Measurements from ENCODE around the gene GJB5. TPM values are rescaled to one million over a fixed set of nuclear protein-coding genes. Genes with fewer than 3 reads are reported as not detected.
A peak's percentile ranks its signal among the peaks of the same experiment; 100 is the strongest.

Gene GJB5
- 0.28 TPM for polyA plus RNA-seq (2012; ENCODE audit: insufficient read length, low read depth)

DNA sequence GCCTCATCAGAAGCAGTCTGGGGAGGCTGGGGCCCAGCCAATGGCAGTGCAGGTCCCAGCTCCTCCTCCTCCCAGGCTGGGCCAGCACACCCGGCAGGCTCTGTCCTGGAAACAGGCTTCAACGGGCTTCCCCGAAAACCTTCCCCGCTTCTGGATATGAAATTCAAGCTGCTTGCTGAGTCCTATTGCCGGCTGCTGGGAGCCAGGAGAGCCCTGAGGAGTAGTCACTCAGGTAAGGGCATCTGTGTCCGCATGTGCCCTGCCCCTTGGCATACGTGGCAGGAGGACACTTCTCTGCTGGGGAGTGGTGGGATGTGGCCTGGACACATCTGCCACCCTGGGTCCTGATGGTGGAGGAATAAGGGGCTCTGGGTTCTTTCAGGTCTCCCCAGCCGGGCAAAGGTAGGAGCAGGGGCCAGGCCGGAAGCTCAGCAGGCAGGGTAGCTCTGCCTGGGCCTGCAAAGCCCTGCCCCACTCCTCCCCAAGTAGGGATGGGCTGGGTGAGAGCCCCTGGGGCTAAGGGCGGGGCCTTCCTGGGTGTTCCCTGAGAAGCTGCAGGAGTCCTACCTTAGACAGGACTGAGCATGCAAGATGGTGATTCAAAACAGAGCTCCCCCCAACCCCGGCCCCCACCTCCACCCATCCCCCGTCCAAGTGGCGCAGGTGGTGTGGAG lies at the start of gene GJB5:
Gene GJB5 (plus strand): TSS at position 84 of the 674 bp plus-strand sequence. CDS start 2,284 bp downstream, outside the sequence.
- no peak for TF ChIP-seq SIN3A (IDR thresholded peaks at IDR 0.05; ENCODE audit: borderline replicate concordance, insufficient read depth, low read length)
- TF ChIP-seq FOXP2 (optimal IDR thresholded peaks at IDR 0.05; ENCODE audit: borderline replicate concordance, extremely low read depth, extremely low read length, insufficient read depth) = no peak
- TF ChIP-seq TAF1 (IDR thresholded peaks at IDR 0.05; ENCODE audit: borderline replicate concordance, insufficient read depth, low read length) = no peak
- no peak for TF ChIP-seq POLR2AphosphoS5 (IDR thresholded peaks at IDR 0.05; ENCODE audit: low read depth, low read length)
- TF ChIP-seq, protein P1, sequence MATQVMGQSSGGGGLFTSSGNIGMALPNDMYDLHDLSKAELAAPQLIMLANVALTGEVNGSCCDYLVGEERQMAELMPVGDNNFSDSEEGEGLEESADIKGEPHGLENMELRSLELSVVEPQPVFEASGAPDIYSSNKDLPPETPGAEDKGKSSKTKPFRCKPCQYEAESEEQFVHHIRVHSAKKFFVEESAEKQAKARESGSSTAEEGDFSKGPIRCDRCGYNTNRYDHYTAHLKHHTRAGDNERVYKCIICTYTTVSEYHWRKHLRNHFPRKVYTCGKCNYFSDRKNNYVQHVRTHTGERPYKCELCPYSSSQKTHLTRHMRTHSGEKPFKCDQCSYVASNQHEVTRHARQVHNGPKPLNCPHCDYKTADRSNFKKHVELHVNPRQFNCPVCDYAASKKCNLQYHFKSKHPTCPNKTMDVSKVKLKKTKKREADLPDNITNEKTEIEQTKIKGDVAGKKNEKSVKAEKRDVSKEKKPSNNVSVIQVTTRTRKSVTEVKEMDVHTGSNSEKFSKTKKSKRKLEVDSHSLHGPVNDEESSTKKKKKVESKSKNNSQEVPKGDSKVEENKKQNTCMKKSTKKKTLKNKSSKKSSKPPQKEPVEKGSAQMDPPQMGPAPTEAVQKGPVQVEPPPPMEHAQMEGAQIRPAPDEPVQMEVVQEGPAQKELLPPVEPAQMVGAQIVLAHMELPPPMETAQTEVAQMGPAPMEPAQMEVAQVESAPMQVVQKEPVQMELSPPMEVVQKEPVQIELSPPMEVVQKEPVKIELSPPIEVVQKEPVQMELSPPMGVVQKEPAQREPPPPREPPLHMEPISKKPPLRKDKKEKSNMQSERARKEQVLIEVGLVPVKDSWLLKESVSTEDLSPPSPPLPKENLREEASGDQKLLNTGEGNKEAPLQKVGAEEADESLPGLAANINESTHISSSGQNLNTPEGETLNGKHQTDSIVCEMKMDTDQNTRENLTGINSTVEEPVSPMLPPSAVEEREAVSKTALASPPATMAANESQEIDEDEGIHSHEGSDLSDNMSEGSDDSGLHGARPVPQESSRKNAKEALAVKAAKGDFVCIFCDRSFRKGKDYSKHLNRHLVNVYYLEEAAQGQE (IDR thresholded peaks at IDR 0.05; ENCODE audit: insufficient read depth in 1 of 2, low read depth in 2 of 2, low read length in 2 of 2) = no peak

GRCh38 chr1:34705077-34705476 lies 49.8 kb upstream of the GJB5 start:
- TF ChIP-seq TAF1 (IDR thresholded peaks at IDR 0.05; ENCODE audit: borderline replicate concordance, insufficient read depth, low read length) = no peak

DNA sequence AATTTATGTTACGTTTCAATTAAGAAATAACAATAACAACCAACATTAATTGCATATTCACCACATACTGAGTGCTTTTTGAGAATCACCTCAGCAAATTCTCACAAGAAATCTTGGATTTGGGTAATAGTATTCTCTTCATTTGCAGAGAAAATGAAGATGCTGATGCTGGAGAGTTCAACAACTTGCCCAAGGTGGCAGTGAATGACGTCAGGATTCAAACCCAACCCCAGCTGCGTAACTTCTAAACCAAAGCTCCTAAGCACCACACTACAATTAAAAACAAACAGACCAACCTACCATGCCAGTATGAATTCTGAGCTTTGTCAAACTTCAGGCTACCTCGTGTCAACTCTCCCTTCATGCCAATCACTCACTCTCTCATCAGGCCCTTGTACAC lies 46.7 kb upstream of the GJB5 start:
- TF ChIP-seq SIN3A (IDR thresholded peaks at IDR 0.05; ENCODE audit: borderline replicate concordance, insufficient read depth, low read length) = no peak
- no peak for TF ChIP-seq POLR2AphosphoS5 (IDR thresholded peaks at IDR 0.05; ENCODE audit: low read depth, low read length)
- no peak for TF ChIP-seq TAF1 (IDR thresholded peaks at IDR 0.05; ENCODE audit: borderline replicate concordance, insufficient read depth, low read length)
- no peak for TF ChIP-seq FOXP2 (optimal IDR thresholded peaks at IDR 0.05; ENCODE audit: borderline replicate concordance, extremely low read depth, extremely low read length, insufficient read depth)
- TF ChIP-seq, protein P1 (IDR thresholded peaks at IDR 0.05; ENCODE audit: insufficient read depth in 1 of 2, low read depth in 2 of 2, low read length in 2 of 2) = no peak

DNA sequence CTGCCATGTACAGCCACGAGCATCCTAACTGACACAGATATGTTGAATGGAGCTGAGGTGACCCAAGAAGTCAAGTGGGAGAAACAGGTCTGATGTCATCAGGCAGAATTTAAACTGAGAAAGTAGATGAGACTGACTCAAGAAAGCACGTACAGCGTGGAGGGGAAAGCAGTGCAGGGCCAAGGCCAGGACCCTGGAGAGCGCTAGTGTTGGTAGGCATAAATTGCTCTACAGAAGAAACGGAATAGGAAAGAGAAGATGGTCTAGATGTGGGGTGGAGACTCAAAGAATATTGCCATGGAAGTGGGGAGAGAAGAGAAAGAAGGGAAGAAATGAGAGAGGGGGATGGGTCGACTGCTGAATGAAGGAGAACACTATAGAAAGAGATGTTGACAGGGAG lies 45.3 kb upstream of the GJB5 start:
- TF ChIP-seq, protein P1 (IDR thresholded peaks at IDR 0.05; ENCODE audit: insufficient read depth in 1 of 2, low read depth in 2 of 2, low read length in 2 of 2) = peak; percentile 68 to 92
- TF ChIP-seq TAF1 (IDR thresholded peaks at IDR 0.05; ENCODE audit: borderline replicate concordance, insufficient read depth, low read length) = no peak

GRCh38 chr1:34710812-34711211 lies 44.0 kb upstream of the GJB5 start:
- TF ChIP-seq, protein P1 (IDR thresholded peaks at IDR 0.05; ENCODE audit: insufficient read depth in 1 of 2, low read depth in 2 of 2, low read length in 2 of 2) = no peak
- TF ChIP-seq SIN3A (IDR thresholded peaks at IDR 0.05; ENCODE audit: borderline replicate concordance, insufficient read depth, low read length) (no peak), POLR2AphosphoS5 (IDR thresholded peaks at IDR 0.05; ENCODE audit: low read depth, low read length) (no peak), FOXP2 (optimal IDR thresholded peaks at IDR 0.05; ENCODE audit: borderline replicate concordance, extremely low read depth, extremely low read length, insufficient read depth) (no peak), TAF1 (IDR thresholded peaks at IDR 0.05; ENCODE audit: borderline replicate concordance, insufficient read depth, low read length) (no peak)
